Bronchial epithelial cell (primary cell): Measurements from ENCODE around the gene ABLIM2. TPM values are rescaled to one million over a fixed set of nuclear protein-coding genes. Genes with fewer than 3 reads are reported as not detected.

Experiments
- DNase-seq: peaks from one replicate; pipeline ENCODE4 v3.0.0-alpha.2; 2010; ENCODE audit warnings: low read depth
- FAIRE-seq: peaks from 2 replicates; lab custom pipeline; 2011; peaks lifted over from hg19 to GRCh38; lab: Jason Lieb, UNC
- H3K27me3 ChIP-seq: 2 replicates; pipeline ENCODE4 v1.5.1; 2011; ENCODE audit warnings: low read length; ENCODE audit not compliant: control insufficient read depth, insufficient read depth
- H3K36me3 ChIP-seq: 2 replicates; pipeline ENCODE4 v1.5.1; 2011; ENCODE audit warnings: low read length; ENCODE audit not compliant: control insufficient read depth, insufficient read depth
- H3K4me3 ChIP-seq: 2 replicates; pipeline ENCODE4 v1.5.1; 2011; ENCODE audit warnings: mild to moderate bottlenecking, low read depth, low read length, control low read depth
- CTCF ChIP-seq: IDR thresholded peaks from 2 replicates; pipeline ENCODE4 v1.5.1; 2011; ENCODE audit warnings: mild to moderate bottlenecking, moderate library complexity, low read length, control low read depth, inconsistent platforms; ENCODE audit not compliant: insufficient read depth, severe bottlenecking
- total RNA-seq: library from RNA; depleted of rRNA; stranded (reverse); fragments of >200 nt; gene quantifications from 2 replicates; pipeline ENCODE4 v1.2.1, GENCODE V29; 2014

Gene ABLIM2
- total RNA-seq, 1 donor from 2014 or later, result 1.1 TPM

DNA sequence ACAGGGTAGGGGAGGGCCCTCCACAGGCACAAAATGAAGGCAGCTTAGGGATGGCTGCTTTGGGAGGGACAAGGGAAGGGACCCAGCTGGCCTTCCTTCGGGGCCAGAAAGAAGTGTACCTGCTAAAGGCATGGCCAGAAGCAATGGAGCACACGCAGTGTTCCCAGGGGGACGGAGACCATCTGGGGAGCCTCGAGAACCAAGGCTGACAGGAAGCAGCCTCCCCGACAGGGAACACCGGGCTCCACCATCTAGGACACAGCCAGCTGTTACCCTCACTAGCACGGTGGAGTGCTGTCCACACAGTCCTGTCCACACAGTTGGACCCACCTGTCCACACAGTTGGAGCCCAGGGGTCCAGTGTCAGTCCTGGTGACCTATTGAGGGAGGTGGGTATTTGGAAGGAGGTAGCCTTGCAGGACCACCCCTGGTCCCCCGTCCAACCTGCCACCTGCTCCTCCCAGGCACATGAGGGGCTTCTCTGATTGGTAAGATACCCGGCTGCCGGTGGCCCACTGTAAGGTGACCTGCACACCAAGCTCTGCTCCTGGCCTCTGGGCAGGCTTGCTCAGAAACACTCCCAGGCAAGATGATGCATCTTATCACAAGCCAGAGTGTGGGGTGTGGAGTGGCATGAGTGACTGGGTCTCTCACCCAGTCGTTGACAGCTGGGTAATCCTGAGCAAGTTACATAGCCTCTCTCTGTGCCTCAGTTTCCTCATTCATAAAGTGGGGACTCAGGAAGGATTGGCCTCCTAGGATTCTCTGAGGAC is 198.4 kb downstream of the ABLIM2 start:
- Histone ChIP-seq H3K27me3 (no peaks in the 10 kb centered on the region), H3K36me3 (no peaks in the 10 kb centered on the region), H3K4me3 (no peak overlapping the region)
- DNase-seq, result peak; percentile 69
- FAIRE-seq, result no peak
- TF ChIP-seq CTCF, result no peak

GRCh38 chr4:7959078-7959477 is 199.5 kb downstream of the ABLIM2 start:
- no peak for TF ChIP-seq CTCF
- H3K4me3 ChIP-seq, result no peak overlapping the region
- no peaks in the 10 kb centered on the region for H3K36me3 ChIP-seq
- DNase-seq, result no peak
- no peaks in the 10 kb centered on the region for H3K27me3 ChIP-seq
- FAIRE-seq, result no peak

- no peaks in the 10 kb centered on the region for H3K36me3 ChIP-seq
- no peak for TF ChIP-seq CTCF
- no peaks in the 10 kb centered on the region for H3K27me3 ChIP-seq
- no peak overlapping the region for H3K4me3 ChIP-seq
- FAIRE-seq (no peak), DNase-seq (no peak)
Observed at GRCh38 chr4:7956934-7957656, 201.5 kb downstream of the ABLIM2 start.

- DNase-seq, result peak; percentile 51
- H3K36me3 ChIP-seq, result no peaks in the 10 kb centered on the region
- no peaks in the 10 kb centered on the region for H3K27me3 ChIP-seq
- TF ChIP-seq CTCF, result no peak
- no peak overlapping the region for H3K4me3 ChIP-seq
- FAIRE-seq, result no peak
Observed at GRCh38 chr4:7956270-7956808, 202.3 kb downstream of the ABLIM2 start.

GRCh38 chr4:7955393-7955792 is 203.2 kb downstream of the ABLIM2 start:
- no peak overlapping the region for H3K4me3 ChIP-seq
- H3K27me3 ChIP-seq, result no peaks in the 10 kb centered on the region
- FAIRE-seq (no peak), DNase-seq (no peak)
- H3K36me3 ChIP-seq, result no peaks in the 10 kb centered on the region
- no peak for TF ChIP-seq CTCF
